ENCODE results near the gene RNF26. TPM values are rescaled to one million over a fixed set of nuclear protein-coding genes. Genes with fewer than 3 reads are reported as not detected.

The RNF26 gene
- total and polyA plus RNA-seq, 2 of the 13 experiments (the other 11 are each of a cell fraction or from before 2014, with no cell fraction given) = 11.9 to 26.3 TPM

- TF ChIP-seq DZIP1 (CRISPR knock-in tag; IDR thresholded peaks at IDR 0.05) = no peak
- TF ChIP-seq ZMYM3 (CRISPR knock-in tag; IDR thresholded peaks at IDR 0.05) = no peak
- no peak for TF ChIP-seq PCBP2 (optimal IDR thresholded peaks at IDR 0.05; ENCODE audit: low read depth, low read length, poor library complexity, severe bottlenecking)
- TF ChIP-seq ZNF598 (CRISPR knock-in tag; IDR thresholded peaks at IDR 0.05; ENCODE audit: borderline replicate concordance) = no peak
- peak; percentile 64 for TF ChIP-seq ZNF430 (CRISPR knock-in tag; IDR thresholded peaks at IDR 0.05)
- 0 out of 2 replicates have a peak, but pooled peaks have one; percentile 27 for TF ChIP-seq ZFP90 (CRISPR knock-in tag; IDR thresholded peaks at IDR 0.05; ENCODE audit: borderline replicate concordance)
- TF ChIP-seq MYC (CRISPR knock-in tag; IDR thresholded peaks at IDR 0.05; ENCODE audit: borderline replicate concordance) = peak; percentile 66; the same call in 1 of the 2 replicates
- TF ChIP-seq SOX6 (IDR thresholded peaks at IDR 0.05) = no peak
- TF ChIP-seq SOX6 (CRISPR knock-in tag; IDR thresholded peaks at IDR 0.05) = 0 out of 2 replicates have a peak, but pooled peaks have one; percentile 11
- TF ChIP-seq YEATS2 (CRISPR knock-in tag; IDR thresholded peaks at IDR 0.05; ENCODE audit: borderline replicate concordance) = peak; percentile 73; the same call in 1 of the 2 replicates
- peak; percentile 56; the same call in 1 of the 2 replicates for TF ChIP-seq ZNF687 (CRISPR knock-in tag; IDR thresholded peaks at IDR 0.05)
- TF ChIP-seq SALL2 (CRISPR knock-in tag; IDR thresholded peaks at IDR 0.05) = 0 out of 2 replicates have a peak, but pooled peaks have one; percentile 47
- no peak for TF ChIP-seq CSRNP2 (CRISPR knock-in tag; conservative IDR thresholded peaks at IDR 0.05; ENCODE audit: low read depth)
- peak; percentile 37; the same call in 1 of the 2 replicates for TF ChIP-seq MEIS2 (CRISPR knock-in tag; IDR thresholded peaks at IDR 0.05)
- no peak; the same call in 1 of the 2 replicates for TF ChIP-seq NR2C2 (CRISPR knock-in tag; IDR thresholded peaks at IDR 0.05; ENCODE audit: borderline replicate concordance)
- no peak for TF ChIP-seq ZBTB39 (CRISPR knock-in tag; IDR thresholded peaks at IDR 0.05)
These were observed at the start of gene RNF26 (continued) for GRCh38 chr11:119334174-119334930.
